ENCODE results near the gene TLL1.

Gene TLL1

GRCh38 chr4:165894159-165894558 is 21.1 kb downstream of the TLL1 start:
- DNase-seq (ENCODE audit: low read depth in 2 of 2): no peak

DNA sequence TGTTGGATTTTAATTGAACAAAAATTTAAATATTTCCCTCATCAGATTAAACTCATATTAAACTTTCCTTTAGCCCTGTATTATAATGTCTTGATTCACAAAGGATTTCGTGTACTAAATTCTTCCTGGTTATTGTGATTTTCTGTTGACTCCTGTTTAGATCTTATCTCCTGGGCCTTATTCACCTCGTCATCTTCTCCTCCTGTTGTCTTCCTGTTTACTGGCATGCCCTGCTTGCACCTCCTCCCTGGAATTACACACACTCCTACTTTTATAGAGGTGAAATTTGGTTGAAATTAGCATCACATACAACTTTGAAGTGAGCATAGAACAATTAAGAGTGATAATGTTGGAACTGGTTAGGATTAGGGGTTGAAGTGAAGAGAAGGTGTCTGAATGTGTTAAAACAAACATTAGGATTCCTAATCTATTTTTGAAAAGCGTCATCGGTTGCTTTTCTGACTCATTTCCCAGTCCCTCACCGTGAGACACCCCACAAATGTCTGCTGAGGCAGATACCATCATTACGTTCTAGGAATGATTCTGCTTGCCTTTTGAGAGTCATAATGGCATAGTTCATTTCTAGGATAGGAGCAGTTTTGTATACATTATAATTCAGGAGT is 32.5 kb downstream of the TLL1 start:
- no peak for DNase-seq (ENCODE audit: low read depth in 2 of 2)

- DNase-seq (ENCODE audit: low read depth in 2 of 2): no peak
Measured at GRCh38 chr4:165906272-165906671, 33.2 kb downstream of the TLL1 start.

GRCh38 chr4:165909947-165910346 is 36.9 kb downstream of the TLL1 start:
- no peak for DNase-seq (ENCODE audit: low read depth in 2 of 2)

GRCh38 chr4:165915215-165915614 is 42.2 kb downstream of the TLL1 start:
- DNase-seq (ENCODE audit: low read depth in 2 of 2): no peak

GRCh38 chr4:165921546-165921945 is 48.5 kb downstream of the TLL1 start:
- no peak for DNase-seq (ENCODE audit: low read depth in 2 of 2)

DNA sequence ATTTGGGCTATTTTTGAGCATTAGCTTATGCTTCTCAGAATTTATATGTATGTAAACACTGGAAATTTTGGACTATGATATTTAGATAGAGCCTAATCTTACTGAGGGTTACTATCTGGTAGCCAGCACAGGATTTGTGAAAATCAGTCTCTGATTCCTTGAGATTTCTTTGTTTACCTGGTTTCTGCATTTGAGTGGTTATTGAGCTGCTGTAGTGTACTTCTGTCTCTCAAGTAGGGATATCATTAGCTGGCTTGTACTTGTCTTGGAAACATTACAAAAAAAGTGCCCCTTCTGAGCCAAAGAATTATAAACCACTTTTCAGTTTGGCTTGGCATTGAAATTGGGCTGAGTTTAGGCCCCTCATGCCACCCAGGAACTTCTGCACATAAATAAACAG is 49.7 kb downstream of the TLL1 start:
- no peak for DNase-seq (ENCODE audit: low read depth in 2 of 2)

DNA sequence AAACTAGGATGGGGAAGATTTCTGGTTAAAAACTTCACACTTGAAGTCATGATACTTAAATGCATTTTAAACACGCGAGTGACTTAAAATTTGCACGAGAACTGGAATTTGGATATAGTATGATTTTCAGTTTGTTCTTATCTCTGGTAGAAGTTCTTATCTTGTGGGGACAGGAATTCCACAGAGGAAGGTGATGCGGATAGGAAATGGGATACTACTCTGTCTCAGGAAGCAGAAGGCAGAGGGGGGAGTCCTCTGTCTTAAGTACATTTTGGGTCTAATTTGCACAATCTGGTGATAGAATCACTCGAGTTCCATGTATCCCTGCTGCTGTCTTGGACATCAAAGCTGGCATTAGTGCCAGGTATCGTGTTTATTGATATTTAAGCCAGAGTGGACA is 53.3 kb downstream of the TLL1 start:
- DNase-seq (ENCODE audit: low read depth in 2 of 2): no peak

GRCh38 chr4:165927366-165927765 is 54.3 kb downstream of the TLL1 start:
- DNase-seq (ENCODE audit: low read depth in 2 of 2): no peak

DNA sequence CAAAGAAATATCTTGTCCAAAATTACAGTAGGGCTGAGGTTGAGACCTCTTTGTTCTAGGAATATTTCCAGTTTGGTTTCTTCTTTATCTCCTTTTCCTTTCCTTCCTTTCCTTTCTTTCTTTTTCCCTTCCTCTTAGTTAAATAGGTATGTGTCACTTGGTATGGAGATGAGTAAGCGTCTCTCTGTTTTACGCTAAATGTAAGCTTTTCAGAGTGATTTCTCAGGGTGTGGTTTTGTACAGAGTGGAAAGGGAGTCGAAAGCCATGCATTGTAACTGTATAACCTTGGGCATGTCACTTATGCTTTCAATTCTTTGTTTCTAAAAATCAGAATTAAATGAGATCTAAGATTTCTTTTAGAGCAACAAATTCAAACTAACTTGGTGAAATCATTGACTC is 54.8 kb downstream of the TLL1 start:
- DNase-seq (ENCODE audit: low read depth in 2 of 2): no peak

GRCh38 chr4:165928601-165929000 is 55.6 kb downstream of the TLL1 start:
- no peak for DNase-seq (ENCODE audit: low read depth in 2 of 2)

DNA sequence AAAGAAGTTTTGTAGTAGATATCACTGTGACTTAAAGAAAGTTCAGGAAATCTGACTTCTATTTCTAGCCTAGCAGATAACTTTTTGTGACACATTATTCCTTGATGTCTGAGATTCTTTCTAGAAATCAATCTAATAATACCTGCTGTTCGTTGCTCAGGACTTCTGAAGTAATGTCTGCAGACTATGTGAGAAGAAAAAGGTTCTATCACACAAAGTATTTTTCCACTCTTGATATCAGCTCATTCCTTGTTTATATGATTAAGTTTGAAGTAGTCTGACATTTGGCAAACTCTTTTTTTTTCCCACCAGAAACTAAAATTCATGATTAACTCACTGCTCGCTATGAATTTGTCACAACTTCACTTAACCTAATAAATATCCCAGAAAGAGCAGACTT is 56.6 kb downstream of the TLL1 start:
- DNase-seq (ENCODE audit: low read depth in 2 of 2): no peak

DNA sequence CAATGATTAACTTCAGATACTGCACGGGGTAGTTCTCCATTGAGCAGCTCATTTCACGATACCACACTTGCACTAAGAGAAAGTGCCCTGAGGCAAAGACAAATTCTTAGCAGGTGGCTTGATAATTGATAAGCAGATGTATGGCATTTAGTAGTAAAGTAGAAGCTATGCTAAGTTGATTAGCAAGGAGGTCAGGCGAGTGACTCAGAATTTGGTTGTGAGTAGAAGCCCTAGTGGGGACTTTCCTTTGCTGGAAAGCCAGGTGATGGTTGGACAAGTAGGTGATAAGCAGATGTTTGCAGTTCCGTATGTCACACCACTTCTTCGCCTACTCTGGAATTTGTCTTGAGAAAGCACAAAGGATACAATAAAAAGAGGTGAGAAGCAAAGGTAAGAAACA is 58.7 kb downstream of the TLL1 start:
- DNase-seq (ENCODE audit: low read depth in 2 of 2): no peak

DNA sequence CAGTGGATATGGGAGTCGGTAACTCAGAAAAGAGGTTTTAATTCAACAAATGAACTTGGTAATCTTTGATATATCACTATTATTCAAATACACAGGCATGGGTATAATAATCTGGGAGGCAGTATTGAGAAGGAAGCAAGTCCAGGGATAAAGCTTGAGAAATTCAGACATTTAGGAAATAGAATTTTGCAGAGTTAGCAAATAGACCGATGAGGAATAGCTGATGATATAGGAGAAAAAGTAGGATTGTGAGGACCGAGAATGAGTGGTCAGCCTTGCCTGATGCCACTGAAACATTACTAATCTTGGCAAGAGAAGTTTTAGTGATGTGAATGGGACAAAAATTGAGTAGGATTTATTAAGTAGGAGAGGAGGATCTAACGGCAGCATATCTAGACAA is 71.9 kb downstream of the TLL1 start:
- no peak for DNase-seq (ENCODE audit: low read depth in 2 of 2)

GRCh38 chr4:165945991-165946390 is 73.0 kb downstream of the TLL1 start:
- no peak for DNase-seq (ENCODE audit: low read depth in 2 of 2)

DNA sequence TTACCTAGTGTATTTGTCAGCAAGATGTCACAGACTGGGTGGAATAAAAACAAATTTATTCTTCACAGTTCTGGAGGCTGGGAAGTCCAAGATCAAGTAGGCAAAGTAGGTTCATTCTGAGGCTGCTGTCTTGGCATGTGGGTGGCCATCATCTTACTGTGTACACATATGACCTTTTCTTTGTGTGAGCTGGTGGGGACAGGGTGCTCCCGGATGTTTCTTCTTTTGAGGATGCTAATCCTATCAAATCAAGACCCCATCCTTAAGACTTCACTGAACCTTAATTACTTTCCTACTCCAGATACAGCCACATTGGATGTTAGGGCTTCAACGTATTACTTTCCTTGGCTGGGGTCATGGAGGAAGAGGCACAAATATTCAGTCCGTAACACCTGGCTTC is 74.0 kb downstream of the TLL1 start:
- no peak for DNase-seq (ENCODE audit: low read depth in 2 of 2)

DNA sequence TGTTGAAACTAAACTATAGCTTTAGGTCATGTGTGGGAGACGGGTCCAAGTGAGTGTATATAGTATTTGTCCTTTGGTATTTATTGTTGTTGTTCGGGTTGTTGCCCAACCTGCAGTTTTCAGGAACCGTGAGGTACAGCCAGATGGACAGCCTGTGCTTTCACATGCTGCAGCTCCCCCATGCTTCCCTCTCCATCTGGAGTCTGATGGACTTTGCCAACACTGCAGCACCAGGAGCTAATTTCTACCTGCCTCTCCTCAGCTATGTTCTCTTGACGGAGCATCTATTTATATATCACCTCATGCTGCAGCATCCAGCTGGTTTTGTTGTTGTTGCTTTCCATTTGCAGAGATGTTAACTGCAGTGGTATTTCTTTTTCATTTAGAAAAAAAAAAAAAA is 80.1 kb downstream of the TLL1 start:
- no peak for DNase-seq (ENCODE audit: low read depth in 2 of 2)

DNA sequence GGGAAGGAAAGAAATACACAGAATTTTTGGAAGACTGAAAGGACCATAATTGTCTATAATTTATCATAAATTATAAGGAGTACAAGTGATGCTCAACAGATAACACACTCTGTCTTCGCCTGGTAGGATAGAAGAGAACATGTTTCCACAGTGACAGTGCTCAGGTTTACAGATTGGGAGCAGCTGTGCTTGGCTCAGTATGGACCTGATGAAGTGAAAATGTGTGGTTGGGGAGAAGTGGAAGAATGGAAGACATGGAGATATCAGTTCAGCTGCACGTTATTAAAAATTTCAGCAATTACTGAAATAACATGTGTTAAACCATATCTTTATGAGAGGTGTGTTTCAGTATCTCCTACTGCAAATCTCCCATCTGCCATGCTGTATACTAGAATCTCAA is 90.6 kb downstream of the TLL1 start:
- no peak for DNase-seq (ENCODE audit: low read depth in 2 of 2)

GRCh38 chr4:165964591-165964990 is 91.6 kb downstream of the TLL1 start:
- DNase-seq (ENCODE audit: low read depth in 2 of 2): no peak

- no peak for DNase-seq (ENCODE audit: low read depth in 2 of 2)
Measured at GRCh38 chr4:165965503-165965902, 92.5 kb downstream of the TLL1 start.

GRCh38 chr4:165966833-165967232 is 93.8 kb downstream of the TLL1 start:
- DNase-seq (ENCODE audit: low read depth in 2 of 2): no peak

- no peak for DNase-seq (ENCODE audit: low read depth in 2 of 2)
Measured at GRCh38 chr4:165967486-165967885, 94.4 kb downstream of the TLL1 start.

DNA sequence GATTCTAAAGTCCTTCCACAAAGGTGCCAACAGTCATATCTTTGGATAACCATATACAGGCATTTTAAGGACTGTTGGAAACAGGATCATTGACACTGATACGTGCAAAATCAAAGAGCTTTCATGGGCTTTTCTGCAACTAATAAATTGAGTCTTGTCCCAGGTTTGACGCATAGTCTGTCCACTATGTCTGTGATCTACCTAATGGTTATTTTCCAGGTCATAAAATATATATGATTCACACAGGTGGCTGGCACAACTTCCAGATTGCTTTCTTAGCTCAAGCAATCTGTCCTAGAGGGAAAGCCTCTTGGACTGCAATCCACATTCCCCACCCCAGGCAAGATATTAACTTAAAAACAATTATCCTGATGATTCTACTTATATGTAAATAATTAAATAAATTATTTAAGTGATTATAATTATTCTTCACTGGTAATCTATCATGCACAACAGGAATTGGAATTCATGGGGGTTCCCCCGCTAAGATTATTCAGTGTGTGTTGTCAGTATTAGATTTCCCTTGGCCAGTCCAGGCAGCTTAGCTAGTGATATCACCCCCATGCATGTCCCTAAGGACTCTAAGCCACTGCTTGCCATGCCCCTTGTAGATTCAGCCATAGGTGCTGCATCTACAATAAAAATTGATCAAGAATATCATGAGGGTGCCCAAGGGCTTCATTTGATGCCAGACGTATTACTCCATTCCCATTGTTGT is 97.8 kb downstream of the TLL1 start:
- DNase-seq (ENCODE audit: low read depth in 2 of 2): no peak

GRCh38 chr4:165971446-165971845 is 98.4 kb downstream of the TLL1 start:
- DNase-seq (ENCODE audit: low read depth in 2 of 2): no peak

All from stimulated activated CD4-positive, alpha-beta T cell treated with anti-CD3 and anti-CD28 coated beads, Interleukin-12 subunit alpha, Interleukin-12 subunit beta, amount 100 ng/mL, for 24 hours (primary cell).